Vagina (tissue), 2 donors: ENCODE results near the gene TTLL8.

Experiments
- POLR2AphosphoS5 ChIP-seq, 2 donors: sonication (generic); formaldehyde crosslinking; IDR thresholded peaks; one replicate each; pipeline ENCODE4 v1.9.0; 2017; ENCODE audit warnings: antibody characterized with exemption in 2 of 2, mild to moderate bottlenecking in 2 of 2, low read depth in 1 of 2; ENCODE audit not compliant: insufficient read depth in 1 of 2
- TF ChIP-seq, protein P1 (sequence below), 3 experiments: fragments of 450-650 bp in 2 of 3; fragments of 200-600 bp in 1 of 3; sonication (generic) in 1 of 3; IDR thresholded peaks; one replicate each; pipeline ENCODE4 v1.5.1; 2017 to 2019; ENCODE audit warnings: antibody characterized with exemption in 3 of 3, mild to moderate bottlenecking in 2 of 3, moderate library complexity in 2 of 3

DNA sequence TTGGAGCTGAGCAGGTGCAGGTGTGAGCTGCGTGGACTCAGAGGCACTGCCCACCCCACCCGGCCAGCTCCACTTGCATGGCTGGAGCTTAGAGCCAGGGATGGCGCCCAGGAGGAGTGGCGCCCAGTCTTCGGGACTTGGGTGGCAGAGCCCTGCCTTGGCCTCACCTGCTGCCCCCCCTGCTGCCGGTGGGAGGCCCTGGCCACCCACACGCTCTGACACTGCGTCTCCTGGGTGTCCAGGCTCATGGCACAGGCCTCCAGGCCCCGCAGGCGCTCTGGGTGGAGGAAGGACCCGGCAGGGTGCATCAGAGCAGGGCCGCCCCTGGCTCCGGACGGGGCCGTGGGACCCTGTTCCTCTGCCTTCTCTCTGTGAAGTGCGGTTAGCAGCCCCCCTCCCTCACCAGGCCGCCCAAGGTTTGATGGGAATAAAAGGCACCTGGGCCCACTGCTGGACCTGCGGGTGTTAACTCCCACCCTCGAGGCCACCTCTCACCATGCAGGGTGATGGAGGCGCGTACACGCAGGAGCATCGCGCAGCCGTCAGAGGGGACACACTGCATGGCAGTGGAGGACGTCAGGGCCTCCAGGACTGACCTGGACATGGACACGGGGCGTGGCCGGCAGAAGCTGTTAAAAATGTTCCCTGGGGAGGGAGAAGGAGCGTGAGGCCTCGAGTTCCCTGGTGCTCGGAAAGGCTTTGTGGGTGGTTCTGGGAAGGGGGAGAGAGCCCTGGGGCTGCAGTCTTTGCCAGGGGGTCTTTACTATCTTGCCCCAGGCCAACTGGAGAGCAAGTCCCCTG lies 57.3 kb downstream of the TTLL8 start:
- TF ChIP-seq, protein P1, sequence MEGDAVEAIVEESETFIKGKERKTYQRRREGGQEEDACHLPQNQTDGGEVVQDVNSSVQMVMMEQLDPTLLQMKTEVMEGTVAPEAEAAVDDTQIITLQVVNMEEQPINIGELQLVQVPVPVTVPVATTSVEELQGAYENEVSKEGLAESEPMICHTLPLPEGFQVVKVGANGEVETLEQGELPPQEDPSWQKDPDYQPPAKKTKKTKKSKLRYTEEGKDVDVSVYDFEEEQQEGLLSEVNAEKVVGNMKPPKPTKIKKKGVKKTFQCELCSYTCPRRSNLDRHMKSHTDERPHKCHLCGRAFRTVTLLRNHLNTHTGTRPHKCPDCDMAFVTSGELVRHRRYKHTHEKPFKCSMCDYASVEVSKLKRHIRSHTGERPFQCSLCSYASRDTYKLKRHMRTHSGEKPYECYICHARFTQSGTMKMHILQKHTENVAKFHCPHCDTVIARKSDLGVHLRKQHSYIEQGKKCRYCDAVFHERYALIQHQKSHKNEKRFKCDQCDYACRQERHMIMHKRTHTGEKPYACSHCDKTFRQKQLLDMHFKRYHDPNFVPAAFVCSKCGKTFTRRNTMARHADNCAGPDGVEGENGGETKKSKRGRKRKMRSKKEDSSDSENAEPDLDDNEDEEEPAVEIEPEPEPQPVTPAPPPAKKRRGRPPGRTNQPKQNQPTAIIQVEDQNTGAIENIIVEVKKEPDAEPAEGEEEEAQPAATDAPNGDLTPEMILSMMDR (IDR thresholded peaks at IDR 0.05) = no peak
- no peak for TF ChIP-seq POLR2AphosphoS5 (IDR thresholded peaks at IDR 0.05; ENCODE audit: insufficient read depth in 1 of 2, low read depth in 1 of 2)
